SK-N-SH (cell line): ENCODE results near the gene STK4.

Source experiments
- CHD2 ChIP-seq: fragments of 150-350 bp; IDR thresholded peaks from 2 replicates; pipeline ENCODE4 v1.6.1; 2018; ENCODE audit warnings: low read length; ENCODE audit not compliant: partially characterized antibody
- CTCF ChIP-seq: fragments of 200-600 bp; sonication (generic); IDR thresholded peaks from 2 replicates; pipeline ENCODE4 v1.6.1; 2017; ENCODE audit warnings: antibody characterized with exemption, mild to moderate bottlenecking, moderate library complexity
- EP300 ChIP-seq, 2 experiments: IDR thresholded peaks; 2 replicates each; pipeline versions ENCODE4 v1.4.0 to v1.6.1; 2012; ENCODE audit warnings: borderline replicate concordance in 1 of 2, low read depth in 1 of 2, low read length in 1 of 2
- FOSL2 ChIP-seq: IDR thresholded peaks from 2 replicates; pipeline ENCODE4 v1.4.0; 2012; ENCODE audit warnings: low read depth, mild to moderate bottlenecking, moderate library complexity, borderline replicate concordance
- MAX ChIP-seq: IDR thresholded peaks from 2 replicates; pipeline ENCODE4 v1.4.0; 2012; ENCODE audit warnings: low read depth
- NRF1 ChIP-seq: IDR thresholded peaks from 2 replicates; pipeline ENCODE4 v1.6.1; 2012; ENCODE audit warnings: low read depth, mild to moderate bottlenecking, low read length
- PBX3 ChIP-seq: IDR thresholded peaks from 2 replicates; pipeline ENCODE4; 2012
- POLR2AphosphoS5 ChIP-seq: IDR thresholded peaks from 2 replicates; pipeline ENCODE4 v1.6.1; 2012; ENCODE audit warnings: low read depth, low read length
- RCOR1 ChIP-seq: fragments of 150-350 bp; IDR thresholded peaks from 2 replicates; pipeline ENCODE4 v1.6.1; 2017; ENCODE audit warnings: antibody characterized with exemption, low read length
- RFX5 ChIP-seq: IDR thresholded peaks from 2 replicates; pipeline ENCODE4 v1.6.1; 2012; ENCODE audit warnings: mild to moderate bottlenecking, improper control_type of control experiment, low read length
- SMC3 ChIP-seq: IDR thresholded peaks from 2 replicates; pipeline ENCODE4 v1.6.1; 2012; ENCODE audit warnings: low read depth, low read length, improper control_type of control experiment

DNA sequence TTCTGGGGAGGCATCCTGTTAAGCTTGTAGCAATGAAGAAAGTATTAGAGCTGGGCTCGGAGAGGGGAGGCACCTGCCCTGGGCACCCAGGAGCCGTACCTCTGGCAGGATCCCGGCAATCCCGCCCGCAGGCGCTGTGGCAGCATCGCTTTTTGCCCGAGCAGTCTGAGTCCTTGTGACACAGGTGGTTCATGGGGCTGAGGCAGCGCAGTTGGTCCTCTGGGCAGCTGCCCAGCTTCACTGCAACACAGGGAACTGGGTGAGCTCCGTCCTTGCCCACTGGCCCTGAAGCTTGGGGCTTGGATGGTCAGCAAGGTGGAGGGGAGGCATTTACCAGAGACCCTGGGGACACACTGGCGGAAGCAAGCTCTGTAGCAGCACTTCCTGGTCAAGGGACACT is 144.0 kb downstream of the STK4 start:
- TF ChIP-seq CTCF (no peak), NRF1 (no peak), CHD2 (no peak), PBX3 (no peak), SMC3 (no peak), RFX5 (no peak), RCOR1 (no peak), POLR2AphosphoS5 (no peak), FOSL2 (no peak), MAX (no peak), EP300 (IDR thresholded peaks at IDR 0.05; ENCODE audit: borderline replicate concordance in 1 of 2, low read depth in 1 of 2, low read length in 1 of 2) (no peak)
